NCI-H345 treated with DMSO at 0.1 percent for 48 hours (cell line): ENCODE results near the gene SPATA21.
"Not testable (repeated sequence)": the region's sequence is repeated elsewhere in the genome, so short reads cannot be mapped to it uniquely, and the experiment has no call there.

Experiments used
- DNase-seq: peaks from one replicate; lab custom pipeline; 2025; ENCODE audit not compliant: unreplicated experiment; lab: John Stamatoyannopoulos, UW

SPATA21 gene

DNA sequence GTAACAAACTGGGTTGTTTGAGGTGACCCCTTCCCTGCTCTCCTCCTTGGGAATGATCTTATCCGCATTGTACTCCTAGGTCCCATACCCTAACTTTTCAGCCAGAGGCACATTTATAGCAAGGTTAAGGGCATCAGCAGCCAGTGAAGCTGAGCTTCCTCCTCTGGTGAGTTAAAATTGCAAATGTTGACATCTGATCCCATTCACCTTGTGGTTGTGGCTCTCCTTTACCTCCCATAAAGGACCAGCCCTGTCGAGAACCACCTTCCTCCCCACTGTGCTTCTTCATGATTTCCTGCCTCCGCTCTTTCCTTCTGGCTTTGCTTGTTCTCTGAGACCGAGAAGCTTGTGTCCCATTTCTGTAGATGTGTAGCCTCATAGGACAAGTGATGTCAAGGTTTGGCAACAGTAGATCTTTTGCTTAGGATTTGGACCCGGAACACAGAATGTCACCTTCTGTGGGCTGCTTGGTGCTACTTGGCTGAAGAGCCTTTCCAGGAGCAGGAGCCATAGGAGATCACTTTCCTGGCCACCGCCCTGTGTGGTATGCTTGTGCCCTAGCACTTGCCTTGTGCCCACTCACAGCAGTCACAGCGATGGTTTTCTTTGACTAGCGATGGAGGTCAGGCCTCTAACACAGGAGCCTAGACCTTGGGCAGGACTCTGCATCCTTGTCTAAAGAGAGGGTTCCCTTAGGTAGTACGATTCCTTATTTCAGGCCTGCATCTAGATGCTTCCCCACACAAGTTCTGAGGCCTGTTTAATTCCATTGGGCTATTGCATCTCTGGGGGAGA lies 51.4 kb downstream of the SPATA21 start:
- DNase-seq = no peak

GRCh38 chr1:16383888-16384287 lies 53.3 kb downstream of the SPATA21 start:
- DNase-seq = no peak

DNA sequence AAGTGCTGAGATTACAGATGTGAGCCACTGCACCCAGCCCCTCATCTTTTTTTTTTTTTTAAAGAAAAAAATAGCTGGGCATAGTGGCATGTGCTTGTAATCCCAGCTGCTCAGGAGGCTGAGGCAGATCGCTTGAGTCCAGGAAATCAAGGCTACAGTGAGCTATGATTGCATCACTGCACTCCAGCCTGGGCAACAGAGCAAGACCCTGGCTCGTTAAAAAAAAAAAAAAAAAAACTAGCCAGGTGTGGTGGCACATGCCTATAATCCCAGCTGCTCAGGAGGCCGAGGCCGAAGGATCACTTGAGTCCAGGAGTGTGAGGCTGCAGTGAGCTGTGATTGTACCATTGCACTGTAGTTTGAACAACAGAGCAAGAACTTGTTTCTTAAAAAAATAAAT lies 56.4 kb downstream of the SPATA21 start:
- no peak for DNase-seq

GRCh38 chr1:16378443-16378842 lies 58.8 kb downstream of the SPATA21 start:
- DNase-seq = no peak

DNA sequence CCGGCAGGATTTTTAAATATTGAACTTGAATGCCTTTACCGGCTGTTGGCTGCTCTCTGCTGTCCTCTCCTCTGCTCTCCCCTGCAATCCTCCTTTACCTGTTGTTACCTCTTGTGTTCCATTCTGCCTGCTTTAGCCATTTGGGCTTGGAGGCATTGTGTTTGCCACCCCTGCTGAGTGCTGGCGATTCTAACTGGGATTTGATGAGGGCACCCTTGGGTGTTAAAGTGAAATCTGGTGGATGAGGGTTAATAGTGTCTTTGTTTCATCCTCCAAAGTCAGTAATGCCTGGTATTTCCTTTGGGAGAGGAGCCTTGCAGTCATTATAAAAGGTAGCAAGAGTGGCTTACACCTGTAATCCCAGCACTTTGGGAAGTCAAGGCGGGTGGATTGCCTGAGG lies 60.3 kb downstream of the SPATA21 start:
- DNase-seq = no peak

DNA sequence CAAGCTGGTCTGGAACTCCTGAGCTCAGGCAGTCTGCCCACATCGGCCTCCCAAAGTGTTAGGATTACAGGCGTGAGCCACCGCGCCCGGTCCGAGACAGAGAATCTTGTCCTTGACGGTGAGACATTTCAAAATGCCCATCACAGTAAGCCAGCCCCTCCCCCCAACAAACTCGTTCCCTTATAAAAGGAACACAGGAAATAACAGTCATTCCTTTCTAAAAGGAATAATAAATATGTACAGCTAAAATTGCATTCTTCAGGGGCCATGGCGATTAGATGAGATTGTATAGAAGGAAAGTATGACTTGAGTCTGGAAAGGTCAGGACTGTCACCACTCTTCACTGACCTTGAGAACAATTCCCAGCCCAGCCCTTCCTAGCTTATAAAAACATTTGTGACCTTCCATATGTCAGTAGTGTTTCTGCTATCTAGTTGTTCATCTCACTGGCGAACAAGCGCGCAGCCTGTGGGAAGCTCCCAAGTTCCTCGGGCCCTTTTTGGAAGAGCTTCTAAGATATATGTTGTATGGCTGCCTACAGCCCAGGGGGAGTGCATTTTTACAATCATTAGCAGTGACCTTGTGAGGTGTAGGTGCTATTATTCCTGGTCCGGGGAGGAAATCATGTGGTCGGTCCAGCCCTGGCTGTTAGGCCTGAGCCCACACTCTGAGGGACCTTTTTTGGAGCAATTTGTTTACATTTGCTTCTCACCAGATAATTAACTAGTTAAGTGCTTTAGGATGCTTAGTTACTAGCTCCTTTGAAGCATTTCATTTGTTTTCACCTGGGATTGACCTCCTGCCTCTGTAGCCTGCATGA lies 61.5 kb downstream of the SPATA21 start:
- DNase-seq = no peak

DNA sequence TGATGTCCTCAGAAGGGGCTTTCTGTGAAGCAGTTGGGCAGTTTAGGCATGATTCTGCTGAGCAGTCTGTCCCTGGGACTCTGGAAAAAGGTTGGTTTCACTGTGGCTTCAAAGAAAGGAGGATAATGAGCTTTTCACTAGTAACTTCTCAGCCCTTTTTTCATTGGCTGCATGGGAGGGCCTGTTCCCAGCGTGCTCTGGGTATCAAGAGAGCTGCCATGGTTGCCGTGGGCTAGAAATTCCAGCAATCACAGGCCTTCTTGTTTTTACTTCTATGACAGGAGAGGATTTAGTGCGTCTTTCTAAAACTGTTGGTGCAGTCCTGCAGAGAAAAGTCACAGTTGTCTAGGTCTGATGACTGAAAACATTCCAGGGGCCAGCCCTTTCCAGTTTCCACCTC lies 63.0 kb downstream of the SPATA21 start:
- no peak for DNase-seq

DNA sequence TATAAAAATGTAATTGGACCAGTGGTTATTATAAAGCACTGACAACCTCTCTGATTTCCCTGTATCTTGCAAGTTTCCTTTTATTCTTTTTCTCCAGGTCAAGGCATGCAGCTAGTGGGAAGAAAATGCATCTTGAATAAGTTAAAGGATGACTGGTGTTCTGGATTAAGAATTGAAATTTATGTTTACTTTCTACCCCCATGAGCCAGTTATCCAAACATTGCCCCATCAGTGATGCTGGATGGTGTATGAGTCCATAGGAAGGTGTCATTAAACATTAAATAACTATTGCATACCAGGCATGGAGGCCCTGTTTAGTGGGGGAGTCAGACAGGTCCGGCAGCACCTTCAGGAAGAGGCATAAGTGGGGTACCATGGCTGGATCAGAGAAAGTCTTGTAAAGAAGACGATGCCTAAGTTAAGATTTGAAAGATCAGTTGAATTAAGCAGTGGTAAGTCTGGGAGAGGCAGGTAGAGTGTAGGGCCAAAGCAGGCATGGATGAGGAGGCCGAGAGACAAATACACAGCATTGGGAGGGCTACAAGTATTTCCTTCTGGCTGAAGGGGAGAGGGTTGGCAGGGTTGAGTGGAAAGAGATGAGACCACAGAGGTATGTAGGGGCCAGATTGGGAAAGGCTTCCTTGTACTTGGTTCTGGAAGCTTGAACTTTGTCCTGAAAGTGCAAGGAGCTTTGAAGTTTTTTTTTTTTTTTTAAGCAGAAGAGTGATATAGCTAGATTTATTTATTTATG lies 64.5 kb downstream of the SPATA21 start:
- DNase-seq = no peak

GRCh38 chr1:16371725-16372124 lies 65.5 kb downstream of the SPATA21 start:
- no peak for DNase-seq

- no peak for DNase-seq
Observed at GRCh38 chr1:16369821-16370220, 67.4 kb downstream of the SPATA21 start.

DNA sequence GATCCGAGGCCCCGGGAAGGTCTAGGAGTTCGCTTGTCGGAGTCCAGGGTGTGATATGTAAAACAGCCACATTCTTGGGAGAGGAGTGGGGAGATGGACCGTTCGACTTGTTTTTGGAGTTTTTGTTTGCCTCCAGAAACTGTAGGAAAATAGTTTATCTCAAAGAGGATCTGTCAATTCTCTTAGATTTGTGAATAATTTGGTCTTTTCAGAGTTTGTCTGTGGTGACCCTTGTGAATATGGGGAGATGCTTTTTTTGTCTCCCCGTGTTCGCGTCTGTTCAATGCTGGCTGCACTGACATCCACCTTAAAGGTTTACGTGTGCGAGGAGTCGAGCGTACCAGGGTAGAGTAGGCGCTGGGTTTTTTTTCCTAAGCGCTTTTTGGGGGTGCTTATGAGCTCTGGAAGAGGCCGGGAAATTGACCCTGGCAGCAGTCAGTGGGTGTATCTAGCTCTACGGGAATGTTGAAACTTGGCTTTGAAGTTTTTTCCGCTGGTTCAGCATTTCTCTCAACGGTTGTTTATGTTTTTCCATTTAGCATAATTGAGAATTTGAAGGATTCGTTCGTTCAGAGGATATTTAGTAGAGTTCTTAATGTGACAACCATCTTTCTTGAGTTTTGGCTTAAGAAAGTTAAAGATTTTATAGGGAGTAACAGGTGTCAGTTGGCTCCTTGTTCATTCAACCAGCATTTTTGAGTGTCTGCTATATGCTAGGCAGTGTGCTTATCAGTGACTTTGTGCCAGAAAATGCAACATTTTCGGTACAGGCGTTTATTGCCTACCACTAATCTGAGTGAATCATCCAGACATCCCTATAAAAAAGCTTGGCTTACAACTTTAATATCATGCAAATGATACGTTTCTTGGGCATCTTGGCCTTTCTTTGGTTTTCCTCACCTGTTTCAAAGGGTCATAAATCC lies 69.0 kb downstream of the SPATA21 start:
- DNase-seq = no peak

DNA sequence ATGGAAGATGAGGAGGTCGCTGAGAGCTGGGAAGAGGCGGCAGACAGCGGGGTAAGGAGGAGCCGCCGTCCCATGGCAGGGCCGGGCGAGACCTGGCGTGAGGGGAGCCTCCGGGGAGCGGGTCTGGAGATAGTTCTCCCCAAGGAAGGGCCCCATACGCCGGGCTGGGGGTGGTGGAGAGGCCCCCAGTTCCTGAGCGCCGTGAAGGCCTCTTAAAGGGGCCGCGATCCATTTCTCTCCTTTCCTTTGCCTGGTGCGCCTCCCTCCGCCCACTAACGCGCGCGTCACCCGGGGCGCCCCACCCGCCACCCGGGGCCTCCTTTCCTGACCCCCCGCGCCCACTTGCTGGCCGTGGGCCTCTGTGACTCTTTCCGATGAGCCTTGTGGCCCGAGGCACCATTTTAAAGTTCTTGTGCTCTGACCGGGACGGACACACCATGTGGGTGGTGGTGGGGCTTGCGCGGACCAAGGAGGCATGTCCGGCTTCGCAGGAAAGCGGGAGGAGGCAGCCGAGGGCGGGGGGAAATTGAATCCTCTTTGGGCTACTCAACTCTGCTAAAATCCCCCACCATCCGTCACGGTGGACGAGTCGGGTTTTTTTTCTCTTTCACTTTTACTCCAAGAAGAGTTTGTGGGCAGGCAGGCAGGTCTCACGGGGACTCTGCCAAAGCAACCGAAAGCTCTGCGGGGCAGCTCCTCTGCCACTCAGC lies 69.8 kb downstream of the SPATA21 start:
- DNase-seq = peak; percentile 58

DNA sequence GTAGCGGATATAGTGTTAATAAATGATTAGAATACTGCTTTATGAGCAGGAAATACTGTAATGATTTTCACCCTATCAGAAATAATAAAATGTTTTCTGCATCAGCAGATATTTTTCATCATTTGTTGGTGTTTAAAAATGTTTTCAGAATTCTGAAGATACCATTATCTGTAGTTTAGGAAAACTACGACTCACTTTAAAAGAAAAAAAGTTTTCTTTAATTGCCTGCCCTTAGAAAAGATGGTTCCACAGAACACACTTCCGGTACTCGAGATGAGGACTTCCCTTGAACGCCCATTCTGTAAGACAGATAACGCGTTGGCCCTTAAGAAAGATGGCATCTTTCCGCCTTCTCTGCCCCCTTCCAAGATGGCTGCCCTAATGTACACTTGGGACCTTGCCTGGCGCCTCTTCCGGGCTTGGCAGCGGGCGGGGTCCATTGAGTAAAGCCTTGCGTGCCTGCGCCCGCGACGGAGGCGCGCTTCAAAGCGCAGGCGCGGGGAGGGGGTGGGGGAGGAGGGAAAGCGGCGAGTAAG lies 70.4 kb downstream of the SPATA21 start, which contains the start of gene SZRD1:
TSS of gene SZRD1 (plus strand) at position 521 of the 536 bp plus-strand sequence. CDS start 16 bp downstream, outside the sequence.
- DNase-seq = peak; percentile 95

- DNase-seq = not testable (repeated sequence)
Observed at GRCh38 chr1:16365146-16365498, 72.1 kb downstream of the SPATA21 start.

GRCh38 chr1:16356867-16357266 lies 80.4 kb downstream of the SPATA21 start:
- no peak for DNase-seq

GRCh38 chr1:16354619-16355018 lies 82.6 kb downstream of the SPATA21 start:
- no peak for DNase-seq

DNA sequence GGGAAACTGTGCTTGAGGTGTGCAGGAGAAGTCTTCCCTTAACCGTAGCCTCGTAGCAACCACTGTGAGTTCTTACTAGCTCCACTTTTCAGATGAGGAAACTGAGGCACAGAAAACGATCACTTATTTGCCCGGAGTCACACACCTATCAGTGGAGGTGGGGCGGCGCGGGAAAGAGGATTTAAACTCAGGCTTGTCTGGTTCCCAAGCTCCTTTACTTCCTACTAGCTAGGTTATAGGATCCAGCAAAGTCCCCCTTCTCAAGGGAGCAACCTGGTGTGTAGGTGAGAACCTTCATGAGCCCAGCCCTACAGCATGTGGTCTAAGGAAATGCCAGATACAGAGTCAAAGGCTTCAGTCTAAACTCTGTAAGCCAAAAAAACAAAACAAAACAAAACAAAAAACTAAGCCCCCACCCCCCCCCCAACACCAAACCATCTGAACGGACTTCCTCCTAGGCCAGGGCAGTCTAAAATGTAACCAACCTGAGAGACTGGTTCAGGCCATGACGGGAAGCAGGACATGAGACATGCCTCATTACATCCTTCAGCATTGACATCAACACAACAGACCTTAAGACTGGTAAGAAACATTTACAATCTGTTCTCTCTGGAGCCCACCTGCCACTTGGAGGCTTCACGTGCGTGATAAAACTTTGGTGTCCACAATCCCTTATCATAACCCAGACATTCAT lies 84.2 kb downstream of the SPATA21 start:
- DNase-seq = no peak

DNA sequence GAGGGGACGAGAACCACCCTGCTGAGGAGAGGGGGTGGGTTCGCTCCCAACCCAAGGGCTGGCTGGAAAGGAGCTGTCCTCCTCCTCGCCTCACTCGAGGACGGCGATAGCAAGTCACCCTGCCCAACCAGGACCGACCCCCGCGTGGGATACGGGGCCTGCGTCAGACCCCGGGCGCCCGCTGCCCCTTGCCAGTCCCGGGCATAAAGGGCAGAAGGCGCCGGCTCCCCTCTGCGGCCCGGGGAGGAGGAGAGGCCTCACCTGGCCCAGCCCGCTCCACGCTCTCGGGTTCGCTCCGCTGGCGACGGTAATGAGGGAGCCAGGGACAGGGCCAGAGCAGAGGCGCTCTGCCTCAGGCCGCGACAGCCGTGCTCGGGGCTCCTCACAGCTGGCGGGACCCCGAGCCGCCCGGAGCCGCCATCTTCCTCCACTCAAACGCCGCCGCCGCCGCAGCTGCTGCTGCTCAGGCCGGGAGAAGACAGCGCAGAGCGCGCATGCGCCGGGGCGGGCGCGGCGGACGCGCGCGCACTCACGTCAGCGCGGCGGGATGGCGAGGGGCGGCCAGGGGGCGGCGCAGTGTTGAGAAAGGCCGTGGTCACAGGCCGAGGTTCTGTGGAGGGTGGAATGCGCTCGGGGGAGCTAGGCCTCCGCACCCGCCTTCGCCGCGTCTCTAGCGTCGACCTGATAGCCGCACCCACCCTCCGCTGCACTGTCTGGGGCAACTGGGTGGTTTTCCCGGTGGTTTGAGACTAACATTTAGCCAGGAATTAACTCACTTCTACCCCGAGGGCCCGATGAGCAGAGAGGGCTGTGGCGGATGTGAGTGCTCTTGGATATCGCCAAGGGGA lies 85.0 kb downstream of the SPATA21 start, which contains the start of gene FBXO42:
TSS of gene FBXO42 (minus strand) at position 487 of the 848 bp plus-strand sequence. CDS start 37,062 bp downstream, outside the sequence.
- DNase-seq = peak; percentile 93
